Neural cell (in vitro differentiated cells): ENCODE measurements around the gene USP17L11.
"Not testable (repeated sequence)": the region's sequence is repeated elsewhere in the genome, so short reads cannot be mapped to it uniquely, and the experiment has no call there.

Experiments
- CTCF ChIP-seq: fragments of 450-650 bp; IDR thresholded peaks from 2 replicates; pipeline ENCODE4 v1.5.1; 2014; ENCODE audit warnings: antibody characterized with exemption, mild to moderate bottlenecking, moderate library complexity; ENCODE audit not compliant: poor library complexity, severe bottlenecking
- POLR2AphosphoS5 ChIP-seq: IDR thresholded peaks from 2 replicates; pipeline ENCODE4 v1.6.1; 2012
- TF ChIP-seq, protein P1 (sequence below): IDR thresholded peaks from 2 replicates; pipeline ENCODE4 v1.6.1; 2012; ENCODE audit warnings: borderline replicate concordance

GRCh38 chr4:9214701-9215100 is 504 bp upstream of the USP17L11 start:
- TF ChIP-seq CTCF, POLR2AphosphoS5: not testable (repeated sequence)
- TF ChIP-seq, protein P1, sequence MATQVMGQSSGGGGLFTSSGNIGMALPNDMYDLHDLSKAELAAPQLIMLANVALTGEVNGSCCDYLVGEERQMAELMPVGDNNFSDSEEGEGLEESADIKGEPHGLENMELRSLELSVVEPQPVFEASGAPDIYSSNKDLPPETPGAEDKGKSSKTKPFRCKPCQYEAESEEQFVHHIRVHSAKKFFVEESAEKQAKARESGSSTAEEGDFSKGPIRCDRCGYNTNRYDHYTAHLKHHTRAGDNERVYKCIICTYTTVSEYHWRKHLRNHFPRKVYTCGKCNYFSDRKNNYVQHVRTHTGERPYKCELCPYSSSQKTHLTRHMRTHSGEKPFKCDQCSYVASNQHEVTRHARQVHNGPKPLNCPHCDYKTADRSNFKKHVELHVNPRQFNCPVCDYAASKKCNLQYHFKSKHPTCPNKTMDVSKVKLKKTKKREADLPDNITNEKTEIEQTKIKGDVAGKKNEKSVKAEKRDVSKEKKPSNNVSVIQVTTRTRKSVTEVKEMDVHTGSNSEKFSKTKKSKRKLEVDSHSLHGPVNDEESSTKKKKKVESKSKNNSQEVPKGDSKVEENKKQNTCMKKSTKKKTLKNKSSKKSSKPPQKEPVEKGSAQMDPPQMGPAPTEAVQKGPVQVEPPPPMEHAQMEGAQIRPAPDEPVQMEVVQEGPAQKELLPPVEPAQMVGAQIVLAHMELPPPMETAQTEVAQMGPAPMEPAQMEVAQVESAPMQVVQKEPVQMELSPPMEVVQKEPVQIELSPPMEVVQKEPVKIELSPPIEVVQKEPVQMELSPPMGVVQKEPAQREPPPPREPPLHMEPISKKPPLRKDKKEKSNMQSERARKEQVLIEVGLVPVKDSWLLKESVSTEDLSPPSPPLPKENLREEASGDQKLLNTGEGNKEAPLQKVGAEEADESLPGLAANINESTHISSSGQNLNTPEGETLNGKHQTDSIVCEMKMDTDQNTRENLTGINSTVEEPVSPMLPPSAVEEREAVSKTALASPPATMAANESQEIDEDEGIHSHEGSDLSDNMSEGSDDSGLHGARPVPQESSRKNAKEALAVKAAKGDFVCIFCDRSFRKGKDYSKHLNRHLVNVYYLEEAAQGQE, result not testable (repeated sequence)
